GM23338 (cell line): Measurements from ENCODE around the gene FTO. TPM values are rescaled to one million over a fixed set of nuclear protein-coding genes. Genes with fewer than 3 reads are reported as not detected.

Experiments
- ATAC-seq: fragments of 200-7000 bp; cut with Tn5 transposase; 3 replicates; pipeline ENCODE4 v1.9.1; 2020
- DNase-seq: peaks from one replicate; pipeline ENCODE4 v3.0.0-alpha.2; 2015; ENCODE audit warnings: low spot score
- H2AFZ ChIP-seq: fragments of 200-600 bp; sonication (generic); 2 replicates; pipeline ENCODE4 v1.8.0; 2016; ENCODE audit warnings: antibody characterized with exemption, mild to moderate bottlenecking, moderate library complexity
- H3F3A ChIP-seq: fragments of 200-600 bp; sonication (generic); replicated peaks from 2 replicates; pipeline ENCODE4 v1.8.0; 2017; ENCODE audit warnings: antibody characterized with exemption, mixed run types, low read depth
- H3K27ac ChIP-seq: fragments of 200-600 bp; sonication (generic); 2 replicates; pipeline ENCODE4 v1.6.1; 2016; ENCODE audit warnings: low read depth
- H3K27me3 ChIP-seq: fragments of 200-600 bp; sonication (generic); 2 replicates; pipeline ENCODE4 v1.8.0; 2016; ENCODE audit warnings: mild to moderate bottlenecking, mixed run types, moderate library complexity; ENCODE audit not compliant: insufficient read depth
- H3K36me3 ChIP-seq: fragments of 200-600 bp; sonication (generic); 2 replicates; pipeline ENCODE4 v1.8.0; 2016; ENCODE audit warnings: mild to moderate bottlenecking; ENCODE audit not compliant: insufficient read depth
- H3K4me1 ChIP-seq: fragments of 200-600 bp; sonication (generic); 2 replicates; pipeline ENCODE4 v1.8.0; 2016; ENCODE audit warnings: mild to moderate bottlenecking, moderate library complexity; ENCODE audit not compliant: insufficient read depth
- H3K4me2 ChIP-seq: fragments of 200-600 bp; sonication (generic); 2 replicates; pipeline ENCODE4 v1.7.1; 2017; ENCODE audit warnings: mixed run types
- H3K4me3 ChIP-seq: fragments of 200-600 bp; sonication (generic); 2 replicates; pipeline ENCODE4 v1.6.1; 2016; ENCODE audit warnings: mixed run types
- H3K79me2 ChIP-seq: fragments of 200-600 bp; sonication (generic); replicated peaks from 2 replicates; pipeline ENCODE4 v1.8.0; 2017; ENCODE audit warnings: mild to moderate bottlenecking; ENCODE audit not compliant: insufficient read depth
- H3K9me2 ChIP-seq: fragments of 200-600 bp; sonication (generic); 2 replicates; pipeline ENCODE4 v1.8.0; 2017; ENCODE audit not compliant: insufficient read depth
- H4K20me1 ChIP-seq: fragments of 200-600 bp; sonication (generic); replicated peaks from 2 replicates; pipeline ENCODE4 v1.8.0; 2017; ENCODE audit warnings: mild to moderate bottlenecking; ENCODE audit not compliant: insufficient read depth
- H3K27ac Mint-ChIP-seq: 2 replicates; pipeline ENCODE4 v1.8.0; 2020; ENCODE audit warnings: inconsistent platforms, mild to moderate bottlenecking, moderate library complexity, mixed read lengths
- H3K27me3 Mint-ChIP-seq: 3 replicates; pipeline ENCODE4 v1.8.0; 2022; ENCODE audit warnings: low read depth, mild to moderate bottlenecking, moderate library complexity, mixed read lengths, inconsistent platforms; ENCODE audit not compliant: insufficient read depth, poor library complexity
- H3K36me3 Mint-ChIP-seq: 3 replicates; pipeline ENCODE4 v1.8.0; 2021; ENCODE audit warnings: low read depth, mild to moderate bottlenecking, inconsistent platforms, moderate library complexity, mixed read lengths
- H3K4me1 Mint-ChIP-seq: 3 replicates; pipeline ENCODE4 v1.8.0; 2020; ENCODE audit warnings: mild to moderate bottlenecking, inconsistent platforms, mixed read lengths
- H3K4me3 Mint-ChIP-seq: 3 replicates; pipeline ENCODE4 v1.8.0; 2021; ENCODE audit warnings: moderate library complexity, mild to moderate bottlenecking, inconsistent platforms, mixed read lengths
- H3K9me3 Mint-ChIP-seq: 3 replicates; pipeline ENCODE4 v1.8.0; 2020; ENCODE audit warnings: moderate library complexity, mild to moderate bottlenecking, inconsistent platforms, mixed read lengths
- CREB1 ChIP-seq: fragments of 250-450 bp; sonication (Bioruptor Pico); IDR thresholded peaks from 2 replicates; pipeline ENCODE4 v1.5.0; 2020; ENCODE audit warnings: low read depth, mild to moderate bottlenecking, moderate library complexity
- EZH2 ChIP-seq: fragments of 200-600 bp; sonication (generic); IDR thresholded peaks from one replicate; pipeline ENCODE4 v1.8.0; 2017; ENCODE audit warnings: antibody characterized with exemption, mild to moderate bottlenecking, low read depth; ENCODE audit not compliant: unreplicated experiment
- EZH2phosphoT487 ChIP-seq: fragments of 200-600 bp; sonication (generic); IDR thresholded peaks from one replicate; pipeline ENCODE4 v1.8.1; 2018; ENCODE audit warnings: antibody characterized with exemption; ENCODE audit not compliant: unreplicated experiment
- JUNB ChIP-seq: IDR thresholded peaks from one replicate; pipeline ENCODE4 v1.6.1; 2016; ENCODE audit warnings: antibody characterized with exemption; ENCODE audit not compliant: unreplicated experiment
- NANOG ChIP-seq: IDR thresholded peaks from 2 replicates; pipeline ENCODE4 v1.6.1; 2016; ENCODE audit warnings: antibody characterized with exemption, borderline replicate concordance
- POLR2AphosphoS5 ChIP-seq: IDR thresholded peaks from 2 replicates; pipeline ENCODE4 v1.6.1; 2016; ENCODE audit warnings: antibody characterized with exemption, low read depth
- STAT1 ChIP-seq: IDR thresholded peaks from one replicate; pipeline ENCODE4 v1.6.1; 2016; ENCODE audit warnings: antibody characterized with exemption; ENCODE audit not compliant: unreplicated experiment
- ZNF114 ChIP-seq: fragments of 250-450 bp; sonication (Bioruptor Pico); IDR thresholded peaks from 2 replicates; pipeline ENCODE4 v1.5.0; 2020; ENCODE audit warnings: mild to moderate bottlenecking, moderate library complexity
- ZNF331 ChIP-seq: fragments of 250-450 bp; sonication (Bioruptor Pico); IDR thresholded peaks from 2 replicates; pipeline ENCODE4 v1.5.0; 2020; ENCODE audit warnings: low read depth, mild to moderate bottlenecking, moderate library complexity
- polyA plus RNA-seq: library from polyadenylated mRNA; unstranded; fragments of >200 nt; fragmentation: Nextera tagmentation; extraction: Ambion mirVana; gene quantifications from 2 replicates; pipeline ENCODE4 v1.2.1, GENCODE V29; 2016
- total RNA-seq: library from RNA; depleted of rRNA; stranded (reverse); fragments of >200 nt; shearing (Covaris generic); gene quantifications from 2 replicates; pipeline ENCODE4 v1.2.3, GENCODE V29; 2014
- TF ChIP-seq, protein P1 (sequence below): IDR thresholded peaks from 2 replicates; pipeline ENCODE4 v1.6.1; 2016; ENCODE audit warnings: antibody characterized with exemption
- TF ChIP-seq, protein P2 (sequence below): fragments of 250-450 bp; sonication (Bioruptor Pico); IDR thresholded peaks from 2 replicates; pipeline ENCODE4 v1.5.0; 2020; ENCODE audit warnings: mild to moderate bottlenecking, moderate library complexity
- TF ChIP-seq, protein P3 (sequence below), 2 experiments: fragments of 200-600 bp in 1 of 2; sonication (generic) in 1 of 2; conservative IDR thresholded peaks; 2 replicates each; pipeline versions ENCODE4 v1.5.1 to v1.6.1; 2016 to 2017; ENCODE audit warnings: antibody characterized with exemption in 2 of 2, low read depth in 2 of 2, mild to moderate bottlenecking in 2 of 2, moderate library complexity in 1 of 2
- TF ChIP-seq, protein P4 (sequence below): IDR thresholded peaks from one replicate; pipeline ENCODE4 v1.6.1; 2018; ENCODE audit warnings: antibody characterized with exemption; ENCODE audit not compliant: unreplicated experiment

FTO gene
- total and polyA plus RNA-seq, 2 experiments from 2014 or later, result 17.7 to 69.6 TPM

DNA sequence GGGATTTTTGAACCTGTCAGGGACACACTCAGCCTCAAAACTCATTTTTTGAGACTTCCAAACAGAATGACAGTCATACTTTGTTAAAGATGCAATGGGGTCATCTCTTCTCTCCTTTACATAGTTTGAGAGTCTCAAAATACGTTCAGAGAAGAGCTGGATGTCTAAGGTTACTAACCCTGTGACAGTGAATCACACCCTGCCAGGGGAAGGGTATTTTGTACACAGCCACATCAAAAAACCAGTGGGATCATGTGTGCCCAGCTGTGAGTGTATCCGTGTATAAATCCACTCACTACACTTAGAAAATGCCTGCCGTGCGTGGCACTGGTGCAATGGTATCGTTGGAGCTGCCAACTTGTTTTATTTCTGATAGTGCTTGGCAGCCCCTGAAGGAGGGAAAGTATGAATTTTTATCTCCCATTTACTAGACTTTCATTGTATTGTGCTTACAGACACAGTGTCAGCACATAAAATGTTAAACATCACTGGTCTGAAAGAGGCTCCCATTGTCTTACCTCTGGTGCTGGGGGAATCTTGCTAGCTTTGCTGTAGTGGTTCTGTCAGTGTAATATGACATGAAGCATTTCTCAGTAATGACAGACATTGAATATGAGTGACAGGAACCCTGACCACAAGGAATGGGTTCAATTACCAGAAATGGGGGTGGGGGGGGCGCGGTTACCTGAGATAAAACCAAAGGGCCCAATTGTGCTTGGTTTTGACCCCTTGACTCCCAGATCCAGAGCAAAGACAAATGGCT lies 256.3 kb downstream of the FTO start:
- H3K27me3 ChIP-seq, result no peaks in the 10 kb centered on the region
- no peak for DNase-seq
- no peak overlapping the region for H3K4me3 ChIP-seq
- H3F3A ChIP-seq, result no peaks in the 10 kb centered on the region
- no peak overlapping the region for H2AFZ ChIP-seq
- TF ChIP-seq JUNB (no peak), EZH2phosphoT487 (no peak), ZNF114 (CRISPR knock-in tag) (no peak), POLR2AphosphoS5 (no peak), STAT1 (no peak), EZH2 (no peak), ZNF331 (no peak), CREB1 (CRISPR knock-in tag) (no peak), NANOG (no peak)
- TF ChIP-seq, protein P1, sequence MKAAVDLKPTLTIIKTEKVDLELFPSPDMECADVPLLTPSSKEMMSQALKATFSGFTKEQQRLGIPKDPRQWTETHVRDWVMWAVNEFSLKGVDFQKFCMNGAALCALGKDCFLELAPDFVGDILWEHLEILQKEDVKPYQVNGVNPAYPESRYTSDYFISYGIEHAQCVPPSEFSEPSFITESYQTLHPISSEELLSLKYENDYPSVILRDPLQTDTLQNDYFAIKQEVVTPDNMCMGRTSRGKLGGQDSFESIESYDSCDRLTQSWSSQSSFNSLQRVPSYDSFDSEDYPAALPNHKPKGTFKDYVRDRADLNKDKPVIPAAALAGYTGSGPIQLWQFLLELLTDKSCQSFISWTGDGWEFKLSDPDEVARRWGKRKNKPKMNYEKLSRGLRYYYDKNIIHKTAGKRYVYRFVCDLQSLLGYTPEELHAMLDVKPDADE, result no peak
- TF ChIP-seq, protein P2, sequence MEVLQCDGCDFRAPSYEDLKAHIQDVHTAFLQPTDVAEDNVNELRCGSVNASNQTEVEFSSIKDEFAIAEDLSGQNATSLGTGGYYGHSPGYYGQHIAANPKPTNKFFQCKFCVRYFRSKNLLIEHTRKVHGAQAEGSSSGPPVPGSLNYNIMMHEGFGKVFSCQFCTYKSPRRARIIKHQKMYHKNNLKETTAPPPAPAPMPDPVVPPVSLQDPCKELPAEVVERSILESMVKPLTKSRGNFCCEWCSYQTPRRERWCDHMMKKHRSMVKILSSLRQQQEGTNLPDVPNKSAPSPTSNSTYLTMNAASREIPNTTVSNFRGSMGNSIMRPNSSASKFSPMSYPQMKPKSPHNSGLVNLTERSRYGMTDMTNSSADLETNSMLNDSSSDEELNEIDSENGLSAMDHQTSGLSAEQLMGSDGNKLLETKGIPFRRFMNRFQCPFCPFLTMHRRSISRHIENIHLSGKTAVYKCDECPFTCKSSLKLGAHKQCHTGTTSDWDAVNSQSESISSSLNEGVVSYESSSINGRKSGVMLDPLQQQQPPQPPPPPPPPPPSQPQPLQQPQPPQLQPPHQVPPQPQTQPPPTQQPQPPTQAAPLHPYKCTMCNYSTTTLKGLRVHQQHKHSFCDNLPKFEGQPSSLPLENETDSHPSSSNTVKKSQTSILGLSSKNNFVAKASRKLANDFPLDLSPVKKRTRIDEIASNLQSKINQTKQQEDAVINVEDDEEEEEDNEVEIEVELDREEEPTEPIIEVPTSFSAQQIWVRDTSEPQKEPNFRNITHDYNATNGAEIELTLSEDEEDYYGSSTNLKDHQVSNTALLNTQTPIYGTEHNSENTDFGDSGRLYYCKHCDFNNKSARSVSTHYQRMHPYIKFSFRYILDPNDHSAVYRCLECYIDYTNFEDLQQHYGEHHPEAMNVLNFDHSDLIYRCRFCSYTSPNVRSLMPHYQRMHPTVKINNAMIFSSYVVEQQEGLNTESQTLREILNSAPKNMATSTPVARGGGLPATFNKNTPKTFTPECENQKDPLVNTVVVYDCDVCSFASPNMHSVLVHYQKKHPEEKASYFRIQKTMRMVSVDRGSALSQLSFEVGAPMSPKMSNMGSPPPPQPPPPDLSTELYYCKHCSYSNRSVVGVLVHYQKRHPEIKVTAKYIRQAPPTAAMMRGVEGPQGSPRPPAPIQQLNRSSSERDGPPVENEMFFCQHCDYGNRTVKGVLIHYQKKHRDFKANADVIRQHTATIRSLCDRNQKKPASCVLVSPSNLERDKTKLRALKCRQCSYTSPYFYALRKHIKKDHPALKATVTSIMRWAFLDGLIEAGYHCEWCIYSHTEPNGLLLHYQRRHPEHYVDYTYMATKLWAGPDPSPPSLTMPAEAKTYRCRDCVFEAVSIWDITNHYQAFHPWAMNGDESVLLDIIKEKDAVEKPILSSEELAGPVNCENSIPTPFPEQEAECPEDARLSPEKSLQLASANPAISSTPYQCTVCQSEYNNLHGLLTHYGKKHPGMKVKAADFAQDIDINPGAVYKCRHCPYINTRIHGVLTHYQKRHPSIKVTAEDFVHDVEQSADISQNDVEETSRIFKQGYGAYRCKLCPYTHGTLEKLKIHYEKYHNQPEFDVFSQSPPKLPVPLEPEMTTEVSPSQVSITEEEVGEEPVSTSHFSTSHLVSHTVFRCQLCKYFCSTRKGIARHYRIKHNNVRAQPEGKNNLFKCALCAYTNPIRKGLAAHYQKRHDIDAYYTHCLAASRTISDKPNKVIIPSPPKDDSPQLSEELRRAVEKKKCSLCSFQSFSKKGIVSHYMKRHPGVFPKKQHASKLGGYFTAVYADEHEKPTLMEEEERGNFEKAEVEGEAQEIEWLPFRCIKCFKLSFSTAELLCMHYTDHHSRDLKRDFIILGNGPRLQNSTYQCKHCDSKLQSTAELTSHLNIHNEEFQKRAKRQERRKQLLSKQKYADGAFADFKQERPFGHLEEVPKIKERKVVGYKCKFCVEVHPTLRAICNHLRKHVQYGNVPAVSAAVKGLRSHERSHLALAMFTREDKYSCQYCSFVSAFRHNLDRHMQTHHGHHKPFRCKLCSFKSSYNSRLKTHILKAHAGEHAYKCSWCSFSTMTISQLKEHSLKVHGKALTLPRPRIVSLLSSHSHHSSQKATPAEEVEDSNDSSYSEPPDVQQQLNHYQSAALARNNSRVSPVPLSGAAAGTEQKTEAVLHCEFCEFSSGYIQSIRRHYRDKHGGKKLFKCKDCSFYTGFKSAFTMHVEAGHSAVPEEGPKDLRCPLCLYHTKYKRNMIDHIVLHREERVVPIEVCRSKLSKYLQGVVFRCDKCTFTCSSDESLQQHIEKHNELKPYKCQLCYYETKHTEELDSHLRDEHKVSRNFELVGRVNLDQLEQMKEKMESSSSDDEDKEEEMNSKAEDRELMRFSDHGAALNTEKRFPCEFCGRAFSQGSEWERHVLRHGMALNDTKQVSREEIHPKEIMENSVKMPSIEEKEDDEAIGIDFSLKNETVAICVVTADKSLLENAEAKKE (CRISPR knock-in tag), result no peak
- TF ChIP-seq, protein P3, sequence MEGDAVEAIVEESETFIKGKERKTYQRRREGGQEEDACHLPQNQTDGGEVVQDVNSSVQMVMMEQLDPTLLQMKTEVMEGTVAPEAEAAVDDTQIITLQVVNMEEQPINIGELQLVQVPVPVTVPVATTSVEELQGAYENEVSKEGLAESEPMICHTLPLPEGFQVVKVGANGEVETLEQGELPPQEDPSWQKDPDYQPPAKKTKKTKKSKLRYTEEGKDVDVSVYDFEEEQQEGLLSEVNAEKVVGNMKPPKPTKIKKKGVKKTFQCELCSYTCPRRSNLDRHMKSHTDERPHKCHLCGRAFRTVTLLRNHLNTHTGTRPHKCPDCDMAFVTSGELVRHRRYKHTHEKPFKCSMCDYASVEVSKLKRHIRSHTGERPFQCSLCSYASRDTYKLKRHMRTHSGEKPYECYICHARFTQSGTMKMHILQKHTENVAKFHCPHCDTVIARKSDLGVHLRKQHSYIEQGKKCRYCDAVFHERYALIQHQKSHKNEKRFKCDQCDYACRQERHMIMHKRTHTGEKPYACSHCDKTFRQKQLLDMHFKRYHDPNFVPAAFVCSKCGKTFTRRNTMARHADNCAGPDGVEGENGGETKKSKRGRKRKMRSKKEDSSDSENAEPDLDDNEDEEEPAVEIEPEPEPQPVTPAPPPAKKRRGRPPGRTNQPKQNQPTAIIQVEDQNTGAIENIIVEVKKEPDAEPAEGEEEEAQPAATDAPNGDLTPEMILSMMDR (conservative IDR thresholded peaks at IDR 0.05; ENCODE audit: low read depth in 2 of 2), result no peak
- TF ChIP-seq, protein P4, sequence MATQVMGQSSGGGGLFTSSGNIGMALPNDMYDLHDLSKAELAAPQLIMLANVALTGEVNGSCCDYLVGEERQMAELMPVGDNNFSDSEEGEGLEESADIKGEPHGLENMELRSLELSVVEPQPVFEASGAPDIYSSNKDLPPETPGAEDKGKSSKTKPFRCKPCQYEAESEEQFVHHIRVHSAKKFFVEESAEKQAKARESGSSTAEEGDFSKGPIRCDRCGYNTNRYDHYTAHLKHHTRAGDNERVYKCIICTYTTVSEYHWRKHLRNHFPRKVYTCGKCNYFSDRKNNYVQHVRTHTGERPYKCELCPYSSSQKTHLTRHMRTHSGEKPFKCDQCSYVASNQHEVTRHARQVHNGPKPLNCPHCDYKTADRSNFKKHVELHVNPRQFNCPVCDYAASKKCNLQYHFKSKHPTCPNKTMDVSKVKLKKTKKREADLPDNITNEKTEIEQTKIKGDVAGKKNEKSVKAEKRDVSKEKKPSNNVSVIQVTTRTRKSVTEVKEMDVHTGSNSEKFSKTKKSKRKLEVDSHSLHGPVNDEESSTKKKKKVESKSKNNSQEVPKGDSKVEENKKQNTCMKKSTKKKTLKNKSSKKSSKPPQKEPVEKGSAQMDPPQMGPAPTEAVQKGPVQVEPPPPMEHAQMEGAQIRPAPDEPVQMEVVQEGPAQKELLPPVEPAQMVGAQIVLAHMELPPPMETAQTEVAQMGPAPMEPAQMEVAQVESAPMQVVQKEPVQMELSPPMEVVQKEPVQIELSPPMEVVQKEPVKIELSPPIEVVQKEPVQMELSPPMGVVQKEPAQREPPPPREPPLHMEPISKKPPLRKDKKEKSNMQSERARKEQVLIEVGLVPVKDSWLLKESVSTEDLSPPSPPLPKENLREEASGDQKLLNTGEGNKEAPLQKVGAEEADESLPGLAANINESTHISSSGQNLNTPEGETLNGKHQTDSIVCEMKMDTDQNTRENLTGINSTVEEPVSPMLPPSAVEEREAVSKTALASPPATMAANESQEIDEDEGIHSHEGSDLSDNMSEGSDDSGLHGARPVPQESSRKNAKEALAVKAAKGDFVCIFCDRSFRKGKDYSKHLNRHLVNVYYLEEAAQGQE, result no peak
- H3K9me3 Mint-ChIP-seq, result no peaks in the 10 kb centered on the region
- no peaks in the 10 kb centered on the region for H3K36me3 Mint-ChIP-seq
- H3K4me2 ChIP-seq, result no peak overlapping the region
- H3K4me3 Mint-ChIP-seq, result no peak overlapping the region
- no peaks in the 10 kb centered on the region for H3K9me2 ChIP-seq
- no peaks in the 10 kb centered on the region for H4K20me1 ChIP-seq
- no peaks in the 10 kb centered on the region for H3K27me3 Mint-ChIP-seq
- no peak overlapping the region for H3K27ac ChIP-seq
- H3K4me1 ChIP-seq, result no peaks in the 10 kb centered on the region
- H3K4me1 Mint-ChIP-seq, result peaks cover 9% of the 10 kb centered on the region; the same call in 2 of the 3 replicates
- no peak for ATAC-seq
- H3K79me2 ChIP-seq, result no peaks in the 10 kb centered on the region
- H3K27ac Mint-ChIP-seq, result no peak overlapping the region
- H3K36me3 ChIP-seq, result no peaks in the 10 kb centered on the region
